Sigmoid colon (tissue), 4 donors: ENCODE results near the gene TBC1D19.

ENCODE experiments used
- EP300 ChIP-seq, 4 donors: sonication (generic); formaldehyde crosslinking; IDR thresholded peaks; one replicate each; pipeline ENCODE4 v1.6.1; 2017; ENCODE audit warnings: antibody characterized with exemption in 4 of 4
- POLR2AphosphoS5 ChIP-seq, 4 donors: sonication (generic); formaldehyde crosslinking; IDR thresholded peaks; one replicate each; pipeline ENCODE4 v1.6.1; 2017; ENCODE audit warnings: antibody characterized with exemption in 4 of 4
- TF ChIP-seq, protein P1 (sequence below), 4 experiments: fragments of 450-650 bp in 3 of 4; fragments of 200-600 bp in 1 of 4; IDR thresholded peaks; one replicate each; pipeline ENCODE4 v1.5.1; 2016 to 2019; ENCODE audit warnings: antibody characterized with exemption in 4 of 4, mild to moderate bottlenecking in 3 of 4, moderate library complexity in 2 of 4

DNA sequence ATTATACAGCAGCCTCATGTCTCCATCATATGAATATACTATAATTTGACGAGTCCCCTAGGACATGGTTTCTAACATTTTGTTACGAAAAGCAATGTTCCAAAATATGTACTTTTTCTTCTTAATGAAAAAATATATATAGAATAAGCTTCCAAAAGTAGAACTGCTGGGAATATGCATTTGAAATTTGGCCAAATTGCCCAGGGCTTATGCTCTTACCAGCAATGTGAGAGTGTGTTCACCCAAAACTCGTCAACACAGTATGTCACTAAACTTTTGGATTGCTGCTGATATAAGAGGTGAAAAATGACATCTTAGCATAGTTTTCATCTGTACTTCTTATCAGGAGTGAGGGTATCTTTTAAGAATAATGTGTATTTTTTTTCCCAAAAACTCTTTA is 212.2 kb downstream of the TBC1D19 start:
- TF ChIP-seq EP300 (IDR thresholded peaks at IDR 0.05): no peak
- no peak for TF ChIP-seq POLR2AphosphoS5 (IDR thresholded peaks at IDR 0.05)
- TF ChIP-seq, protein P1, sequence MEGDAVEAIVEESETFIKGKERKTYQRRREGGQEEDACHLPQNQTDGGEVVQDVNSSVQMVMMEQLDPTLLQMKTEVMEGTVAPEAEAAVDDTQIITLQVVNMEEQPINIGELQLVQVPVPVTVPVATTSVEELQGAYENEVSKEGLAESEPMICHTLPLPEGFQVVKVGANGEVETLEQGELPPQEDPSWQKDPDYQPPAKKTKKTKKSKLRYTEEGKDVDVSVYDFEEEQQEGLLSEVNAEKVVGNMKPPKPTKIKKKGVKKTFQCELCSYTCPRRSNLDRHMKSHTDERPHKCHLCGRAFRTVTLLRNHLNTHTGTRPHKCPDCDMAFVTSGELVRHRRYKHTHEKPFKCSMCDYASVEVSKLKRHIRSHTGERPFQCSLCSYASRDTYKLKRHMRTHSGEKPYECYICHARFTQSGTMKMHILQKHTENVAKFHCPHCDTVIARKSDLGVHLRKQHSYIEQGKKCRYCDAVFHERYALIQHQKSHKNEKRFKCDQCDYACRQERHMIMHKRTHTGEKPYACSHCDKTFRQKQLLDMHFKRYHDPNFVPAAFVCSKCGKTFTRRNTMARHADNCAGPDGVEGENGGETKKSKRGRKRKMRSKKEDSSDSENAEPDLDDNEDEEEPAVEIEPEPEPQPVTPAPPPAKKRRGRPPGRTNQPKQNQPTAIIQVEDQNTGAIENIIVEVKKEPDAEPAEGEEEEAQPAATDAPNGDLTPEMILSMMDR (IDR thresholded peaks at IDR 0.05): no peak
